Measurements from ENCODE around the gene PPP6R3.

Gene PPP6R3

DNA sequence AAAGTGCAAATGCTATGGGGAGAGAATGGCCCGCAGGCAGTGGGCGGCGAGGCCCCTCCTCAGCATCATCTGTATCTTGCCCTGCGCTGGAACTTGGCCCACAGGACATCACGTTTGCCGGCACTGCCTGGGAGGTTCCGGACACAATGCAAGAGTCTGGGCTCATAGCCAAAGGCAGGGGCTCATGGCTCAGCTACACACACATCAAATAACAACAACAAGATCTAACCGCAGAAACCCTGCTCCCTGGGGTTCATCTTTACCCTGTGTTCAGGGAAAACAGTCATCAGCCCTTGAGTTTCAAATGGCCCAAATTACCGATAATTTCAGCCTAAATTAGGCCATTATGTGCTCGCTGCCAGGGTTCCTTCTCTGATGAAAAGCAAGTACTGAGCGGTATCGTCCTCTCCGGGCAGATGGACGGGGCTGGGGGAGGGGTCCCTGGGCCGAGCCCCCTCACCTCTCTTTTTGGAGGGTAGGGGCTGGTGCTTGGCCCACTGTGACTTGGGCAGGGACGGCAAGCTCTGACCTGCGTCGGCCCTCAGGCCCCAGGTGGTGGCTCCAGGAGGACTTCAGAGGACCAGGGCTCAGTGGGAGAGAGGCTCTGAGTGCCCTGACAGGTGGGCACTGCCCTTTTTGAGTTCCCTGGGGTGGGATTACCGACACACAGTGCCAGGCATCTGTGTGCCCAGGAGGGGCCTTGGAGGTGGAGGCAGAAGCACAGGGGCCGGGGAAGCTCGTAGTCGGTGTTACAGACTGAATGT lies 198.8 kb downstream of the PPP6R3 start:
- DNase-seq, result peak in 5 of 10 donors; percentile 11 to 89 (median 30)
- intact Hi-C loops (cut with DNase I), result no loop called here

DNA sequence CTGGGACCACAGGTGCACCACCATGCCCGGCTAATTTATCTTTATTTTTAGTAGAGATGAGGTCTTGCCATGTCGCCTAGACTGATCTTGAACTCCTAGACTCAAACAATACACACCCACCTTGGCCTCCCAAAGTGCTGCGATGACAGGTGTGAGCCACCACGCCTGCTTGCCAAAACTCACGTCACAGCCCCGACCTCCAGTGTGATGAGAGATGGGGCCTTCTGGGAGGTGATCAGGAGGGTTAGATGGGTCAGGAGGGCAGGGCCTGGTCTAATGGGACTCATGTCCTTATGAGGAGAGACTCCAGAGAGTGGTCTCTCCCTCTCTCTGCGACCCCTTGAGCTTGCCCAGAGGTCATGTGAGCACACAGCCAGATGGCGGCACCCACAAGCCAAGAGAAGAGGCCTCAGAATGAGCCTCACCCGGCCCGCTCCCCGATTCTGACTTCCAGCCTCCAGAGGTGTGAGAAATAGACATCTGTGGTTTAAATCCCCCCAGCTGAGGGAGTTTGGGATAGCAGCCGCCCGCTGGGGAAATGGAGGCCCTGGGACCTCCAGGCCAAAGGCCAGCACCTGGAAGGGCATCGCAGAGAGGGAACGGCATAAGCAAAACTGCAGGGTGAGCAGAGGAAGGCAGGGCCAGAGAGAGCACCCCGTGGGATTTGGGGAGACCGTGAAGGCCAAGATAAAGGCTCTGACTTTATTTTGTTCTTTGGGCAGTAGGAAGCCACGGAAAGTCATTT lies 199.7 kb downstream of the PPP6R3 start:
- intact Hi-C loops (cut with DNase I), result no loop called here
- DNase-seq, result peak in 2 of 10 donors; percentile 39 to 67

DNA sequence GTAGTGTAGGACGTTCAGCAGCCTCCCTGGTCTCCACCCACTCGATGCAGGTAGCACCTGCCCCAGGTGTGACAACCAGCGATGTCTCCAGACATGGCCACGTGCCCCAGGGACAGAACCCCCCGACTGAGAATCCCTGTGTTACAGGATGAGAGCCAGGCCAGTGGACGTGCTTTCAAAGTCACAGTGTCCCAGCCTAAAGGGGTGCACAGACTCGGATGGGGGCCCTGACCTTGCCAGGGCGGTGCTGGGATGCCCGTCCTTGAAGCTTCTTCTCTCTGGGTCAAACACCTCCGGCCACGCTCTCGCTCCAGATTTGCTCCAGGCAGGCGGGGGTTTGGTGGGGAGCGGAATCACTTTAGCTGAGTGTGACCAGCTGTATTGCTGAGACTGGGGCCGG lies 200.5 kb downstream of the PPP6R3 start:
- intact Hi-C loops (cut with DNase I), result no loop called here
- DNase-seq, result peak in 2 of 10 donors; percentile 69 to 74

DNA sequence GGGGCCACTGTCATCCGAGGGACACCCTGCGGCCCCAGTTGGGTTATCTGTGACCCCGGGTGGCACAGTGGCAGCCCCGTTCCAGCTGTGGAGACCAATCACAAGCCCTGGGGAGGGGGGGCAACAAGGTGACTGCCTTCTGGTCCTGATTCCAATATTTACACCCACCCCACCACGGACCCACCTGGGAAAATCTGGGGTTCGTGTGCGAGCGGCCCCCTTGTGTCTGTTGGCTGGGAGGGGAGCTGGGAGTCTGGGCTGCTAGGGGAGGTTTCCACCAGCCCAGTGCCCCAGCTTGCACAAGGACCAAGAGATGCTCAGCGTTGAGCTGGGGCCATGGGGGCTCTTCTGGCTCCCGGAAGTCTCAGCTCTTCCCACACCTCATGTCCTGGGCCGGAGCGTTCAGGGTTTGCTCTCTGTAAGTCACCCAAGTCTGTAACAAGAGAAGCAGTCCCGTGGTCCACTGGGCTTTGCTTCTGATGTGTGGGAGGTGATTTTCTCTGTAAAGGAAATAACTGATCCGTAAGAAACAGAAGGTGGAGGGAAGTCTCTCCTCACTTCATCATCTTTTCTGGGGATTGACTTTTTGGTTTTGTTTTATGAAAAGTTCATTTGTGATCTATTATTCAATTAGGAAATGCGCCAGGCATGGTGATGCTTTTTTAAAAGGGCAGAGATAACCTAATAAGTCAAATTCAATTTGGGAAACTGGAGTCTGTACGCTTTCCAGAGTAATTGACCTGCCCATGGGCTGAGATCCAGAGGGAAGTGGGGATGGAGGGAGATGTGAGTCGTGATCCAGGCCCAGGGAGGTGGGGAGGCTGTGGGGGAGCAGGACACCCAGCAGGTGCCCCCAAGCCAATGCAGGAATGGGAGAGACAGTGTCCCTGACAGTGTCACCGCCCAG lies 201.4 kb downstream of the PPP6R3 start:
- DNase-seq, result peak in 3 of 10 donors; percentile 39 to 52 (median 51)

DNA sequence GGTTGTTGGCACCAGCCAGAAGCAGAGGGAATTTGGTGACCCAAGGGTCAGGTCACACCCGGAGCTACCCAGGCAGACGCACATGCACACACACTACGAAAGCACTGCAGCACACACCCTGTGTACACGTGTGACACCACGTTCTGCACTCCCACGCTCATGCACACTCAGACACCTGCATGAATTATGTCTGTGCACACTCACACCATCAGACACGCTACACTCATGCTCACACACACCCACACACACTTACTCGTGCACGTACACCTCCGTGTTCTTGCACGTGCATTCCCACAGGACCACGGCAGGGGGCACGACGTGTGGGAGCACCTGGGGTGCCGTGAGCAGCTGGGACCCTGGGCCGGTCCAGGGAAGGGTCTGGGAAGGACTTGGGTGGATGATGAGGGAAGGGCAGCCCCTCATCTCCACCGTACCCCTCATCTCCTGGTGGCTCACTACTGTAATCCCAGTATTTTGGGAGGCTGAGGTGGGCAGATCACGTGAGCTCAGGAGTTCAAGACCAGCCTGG lies 203.0 kb downstream of the PPP6R3 start:
- DNase-seq, result peak in 3 of 10 donors; percentile 21 to 70 (median 57)
- intact Hi-C loops (cut with DNase I), result no loop called here

More for the DNA sequence above, 201.4 kb downstream of the PPP6R3 start:
- intact Hi-C loops (cut with DNase I), result no loop called here

DNA sequence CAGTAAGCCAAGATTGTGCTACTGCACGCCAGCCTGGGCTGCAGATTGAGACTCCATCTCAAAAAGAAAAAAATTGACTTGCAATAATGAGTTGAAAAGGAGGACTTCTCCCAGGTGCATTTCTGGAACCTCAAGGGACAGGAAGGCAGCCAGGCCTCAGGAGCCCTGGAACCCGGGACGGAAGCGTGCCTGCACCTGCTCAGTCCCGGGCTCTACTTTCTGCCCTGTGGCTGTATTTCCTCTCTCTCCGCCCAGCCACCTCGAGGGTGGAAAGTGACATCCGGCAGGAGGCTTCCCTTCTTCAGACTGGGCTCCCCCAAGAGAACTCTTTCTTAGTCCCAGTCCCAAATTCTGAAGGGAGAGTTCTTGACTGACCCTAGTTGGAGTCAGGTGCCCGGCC lies 203.6 kb downstream of the PPP6R3 start:
- intact Hi-C loops (cut with DNase I), result no loop called here
- peak in 2 of 10 donors; percentile 50 to 69 for DNase-seq

DNA sequence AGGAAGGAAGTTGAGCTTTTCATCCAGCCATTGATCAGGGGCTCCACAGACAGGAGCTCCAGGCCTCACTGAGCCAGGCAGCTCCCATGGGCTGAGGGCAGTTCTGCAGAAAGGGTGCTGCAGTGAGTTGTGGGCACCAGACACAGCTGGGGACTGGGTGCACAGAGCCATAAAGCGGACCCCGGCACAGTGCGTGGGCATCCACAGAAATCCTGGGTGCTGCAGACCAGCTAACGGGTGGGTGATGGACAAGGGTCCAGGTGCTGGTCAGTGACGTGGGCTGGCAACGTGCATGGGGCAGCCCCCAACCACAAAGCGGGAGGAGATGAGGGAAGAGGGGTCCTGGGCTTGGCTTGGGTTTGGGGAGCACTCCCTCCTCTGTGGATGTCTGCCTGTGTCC lies 204.4 kb downstream of the PPP6R3 start:
- intact Hi-C loops (cut with DNase I), result no loop called here
- peak in 3 of 10 donors; percentile 18 to 77 (median 59) for DNase-seq

Measured in posterior cingulate gyrus (tissue), 11 donors.